SU-DHL-6 (cell line): ENCODE results near the gene PARP8.
"Not testable (repeated sequence)": the region's sequence is repeated elsewhere in the genome, so short reads cannot be mapped to it uniquely, and the experiment has no call there.

Experiments
- CTCF ChIP-seq: fragments of 200-600 bp; sonication (generic); IDR thresholded peaks from one replicate; pipeline ENCODE4 v1.5.1; 2017; ENCODE audit warnings: antibody characterized with exemption, mild to moderate bottlenecking, low read length, moderate library complexity; ENCODE audit not compliant: insufficient read depth, poor library complexity, severe bottlenecking
- EZH2phosphoT487 ChIP-seq: fragments of 200-600 bp; sonication (generic), shearing (Covaris generic); conservative IDR thresholded peaks from 2 replicates; pipeline ENCODE4 v1.6.1; 2018; ENCODE audit warnings: mild to moderate bottlenecking, antibody characterized with exemption, low read length, moderate library complexity, mixed read lengths

DNA sequence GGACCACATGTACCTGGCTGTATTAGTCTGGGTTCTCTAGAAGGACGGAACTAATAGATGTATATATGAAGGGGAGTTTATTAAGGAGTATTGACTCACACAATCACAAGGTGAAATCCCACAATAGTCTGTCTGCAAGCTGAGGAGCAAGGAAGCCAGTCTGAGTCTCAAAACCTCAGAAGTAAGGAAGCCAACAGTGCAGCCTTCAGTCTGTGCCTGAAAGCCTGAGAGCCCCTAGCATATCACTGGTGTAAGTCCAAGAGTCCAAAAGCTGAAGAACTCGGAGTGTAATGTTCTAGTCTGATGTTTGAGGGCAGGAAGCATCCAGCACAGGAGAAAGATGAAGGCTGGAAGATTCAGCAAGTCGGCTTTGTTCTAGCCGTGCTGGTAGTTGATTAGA is 28.2 kb downstream of the PARP8 start:
- TF ChIP-seq CTCF, EZH2phosphoT487: not testable (repeated sequence)
